HL-60 (cell line): ENCODE results near the gene ATG3.

ENCODE experiments used
- DNase-seq, 2 experiments: peaks; one replicate each; pipeline ENCODE4 v3.0.0-alpha.2; 2010 to 2020; ENCODE audit warnings: low read depth in 1 of 2, low spot score in 1 of 2
- H3K27ac ChIP-seq: fragments of 250-450 bp; sonication (Bioruptor Pico); replicated peaks from 2 replicates; pipeline ENCODE4 v1.5.1; 2020; ENCODE audit warnings: mild to moderate bottlenecking, moderate library complexity
- H3K27me3 ChIP-seq: fragments of 250-450 bp; sonication (Bioruptor Pico); 2 replicates; pipeline ENCODE4 v1.5.1; 2021; ENCODE audit warnings: mild to moderate bottlenecking, moderate library complexity; ENCODE audit not compliant: insufficient read depth, poor library complexity, severe bottlenecking
- H3K4me3 ChIP-seq: replicated peaks from 2 replicates; pipeline ENCODE4 v1.5.1; 2011; ENCODE audit warnings: mild to moderate bottlenecking, control low read depth, low read length; ENCODE audit not compliant: insufficient read depth
- CTCF ChIP-seq: IDR thresholded peaks from one replicate; pipeline ENCODE4 v1.5.1; 2011; ENCODE audit warnings: low read length, control low read depth, inconsistent platforms; ENCODE audit not compliant: insufficient read depth
- GABPA ChIP-seq: IDR thresholded peaks from 2 replicates; pipeline ENCODE4 v1.6.1; 2012; ENCODE audit warnings: low read depth
- POLR2AphosphoS5 ChIP-seq: IDR thresholded peaks from 2 replicates; pipeline ENCODE4 v1.6.1; 2012; ENCODE audit warnings: low read depth
- REST ChIP-seq: IDR thresholded peaks from 2 replicates; pipeline ENCODE4 v1.6.1; 2012; ENCODE audit warnings: low read depth; ENCODE audit not compliant: insufficient replicate concordance
- SPI1 ChIP-seq: IDR thresholded peaks from 2 replicates; pipeline ENCODE4 v1.6.1; 2012; ENCODE audit warnings: low read depth, mild to moderate bottlenecking, borderline replicate concordance

Gene ATG3

GRCh38 chr3:112491373-112491772 is 70.4 kb downstream of the ATG3 start:
- DNase-seq: no peak
- Histone ChIP-seq H3K27me3 (no peaks in the 10 kb centered on the region), H3K27ac (no peak overlapping the region), H3K4me3 (no peak overlapping the region)
- TF ChIP-seq CTCF (no peak), SPI1 (no peak), GABPA (no peak), POLR2AphosphoS5 (no peak)

- no peak overlapping the region for H3K27ac ChIP-seq
- H3K4me3 ChIP-seq: no peak overlapping the region
- H3K27me3 ChIP-seq: no peaks in the 10 kb centered on the region
- DNase-seq: no peak
- TF ChIP-seq REST: no peak
- TF ChIP-seq GABPA: no peak
- no peak for TF ChIP-seq SPI1
- TF ChIP-seq POLR2AphosphoS5: no peak
- no peak for TF ChIP-seq CTCF
Observed at GRCh38 chr3:112489674-112490479, 71.9 kb downstream of the ATG3 start.

GRCh38 chr3:112486811-112487505 is 74.8 kb downstream of the ATG3 start:
- no peak overlapping the region for H3K27ac ChIP-seq
- no peak for DNase-seq
- TF ChIP-seq GABPA (no peak), CTCF (no peak), SPI1 (no peak), POLR2AphosphoS5 (no peak), REST (no peak)
- H3K27me3 ChIP-seq: no peaks in the 10 kb centered on the region
- no peak overlapping the region for H3K4me3 ChIP-seq
